HCT116 (cell line): Measurements from ENCODE around the gene VSX2. TPM values are rescaled to one million over a fixed set of nuclear protein-coding genes. Genes with fewer than 3 reads are reported as not detected.

Source experiments
- ATAC-seq: fragments of 200-7000 bp; cut with Tn5 transposase; 2 replicates; pipeline ENCODE4 v1.9.1; 2020; ENCODE audit warnings: mild to moderate bottlenecking, moderate library complexity
- BruUV-seq: library from RNA; stranded (reverse); fragments of 400-500 nt; replicated peaks from 2 replicates; lab custom pipeline; 2021; lab: Mats Ljungman, UMichigan
- CTCF ChIA-PET: fragments of 300-600 bp; sonication (Branson Sonifier 250); formaldehyde crosslinking; loops from one replicate; lab custom pipeline; 2021; ENCODE audit warnings: antibody characterized with exemption; lab: Charles Lee
- POLR2A ChIA-PET: fragments of 300-600, 350-600 bp; sonication (Branson Sonifier 250); formaldehyde crosslinking; loops from one replicate; lab custom pipeline; 2021; ENCODE audit warnings: antibody characterized with exemption; lab: Charles Lee
- RAD21 ChIA-PET, 2 experiments: fragments of 300-600 bp; sonication (Branson Sonifier 250); formaldehyde crosslinking; loops; one replicate each; lab custom pipeline; 2023; ENCODE audit warnings: low total read pairs in 2 of 2; ENCODE audit not compliant: uncharacterized antibody in 2 of 2, unreplicated experiment in 2 of 2, low non-redundant PET in 1 of 2; lab: Charles Lee
- DNase-seq: peaks from one replicate; pipeline ENCODE4 v3.0.0-alpha.2; 2010; ENCODE audit warnings: low read depth, low spot score
- H2AFZ ChIP-seq: fragments of 200-600 bp; shearing (Covaris generic), sonication (generic); 2 replicates; pipeline ENCODE4 v1.6.1; 2017; ENCODE audit warnings: low read depth, mixed run types, mixed read lengths, antibody characterized with exemption, low read length; ENCODE audit not compliant: poor library complexity, severe bottlenecking
- H3K27ac ChIP-seq: 2 replicates; pipeline ENCODE4 v1.5.1; 2012; ENCODE audit warnings: low read depth, low read length
- H3K27me3 ChIP-seq: fragments of 200-600 bp; sonication (generic); 2 replicates; pipeline ENCODE4 v1.6.1; 2016; ENCODE audit warnings: mixed run types, low read length, mixed read lengths; ENCODE audit not compliant: insufficient read depth
- H3K36me3 ChIP-seq, 2 experiments: fragments of 200-500 bp in 1 of 2; fragments of 200-600 bp in 1 of 2; sonication (Bioruptor generic) in 1 of 2; sonication (generic) in 1 of 2; 2 replicates each; pipeline versions ENCODE4 v1.5.1 to v1.6.1; 2014 to 2016; ENCODE audit warnings: low read length in 2 of 2, inconsistent platforms in 1 of 2, mixed read lengths in 1 of 2, mixed run types in 1 of 2; ENCODE audit not compliant: insufficient read depth in 2 of 2, control insufficient read depth in 1 of 2
- H3K4me1 ChIP-seq, 2 experiments: fragments of 200-600 bp in 1 of 2; sonication (generic) in 1 of 2; 2 replicates each; pipeline versions ENCODE4 v1.5.1 to v1.6.1; 2012 to 2017; ENCODE audit warnings: low read length in 2 of 2, inconsistent platforms in 1 of 2, mild to moderate bottlenecking in 1 of 2, mixed read lengths in 1 of 2, mixed run types in 1 of 2, moderate library complexity in 1 of 2; ENCODE audit not compliant: insufficient read depth in 2 of 2, control insufficient read depth in 1 of 2
- H3K4me2 ChIP-seq: fragments of 200-600 bp; sonication (generic); 2 replicates; pipeline ENCODE4 v1.6.1; 2017; ENCODE audit warnings: mixed run types, low read length, mixed read lengths
- H3K4me3 ChIP-seq, 2 experiments: fragments of 200-600 bp in 1 of 2; sonication (generic) in 1 of 2; replicated peaks in 1 of 2; 2 replicates each; pipeline ENCODE4 v1.5.1; 2011 to 2016; ENCODE audit warnings: low read length in 2 of 2, control low read depth in 1 of 2, low read depth in 1 of 2, mild to moderate bottlenecking in 1 of 2, mixed read lengths in 1 of 2, mixed run types in 1 of 2
- H3K79me2 ChIP-seq: fragments of 200-600 bp; sonication (generic); 2 replicates; pipeline ENCODE4 v1.6.1; 2017; ENCODE audit warnings: mild to moderate bottlenecking, mixed run types, low read length, moderate library complexity, mixed read lengths; ENCODE audit not compliant: insufficient read depth
- H3K9ac ChIP-seq: fragments of 200-600 bp; sonication (generic); 2 replicates; pipeline ENCODE4 v1.6.1; 2016; ENCODE audit warnings: low read length, mixed read lengths
- H3K9me2 ChIP-seq: fragments of 200-600 bp; sonication (generic), shearing (Covaris generic); 2 replicates; pipeline ENCODE4 v1.6.1; 2017; ENCODE audit warnings: mixed run types, mild to moderate bottlenecking, moderate library complexity; ENCODE audit not compliant: insufficient read depth
- H3K9me3 ChIP-seq, 2 experiments: fragments of 200-500 bp in 1 of 2; fragments of 200-600 bp in 1 of 2; sonication (Bioruptor generic) in 1 of 2; sonication (generic) in 1 of 2; 2 replicates each; pipeline ENCODE4 v1.6.1; 2014 to 2017; ENCODE audit warnings: low read length in 2 of 2, mixed read lengths in 2 of 2, inconsistent platforms in 1 of 2, low read depth in 1 of 2, mild to moderate bottlenecking in 1 of 2, mixed run types in 1 of 2, moderate library complexity in 1 of 2; ENCODE audit not compliant: control insufficient read depth in 1 of 2, insufficient read depth in 1 of 2
- H4K20me1 ChIP-seq: fragments of 200-600 bp; sonication (generic), shearing (Covaris generic); 2 replicates; pipeline ENCODE4 v1.6.1; 2017; ENCODE audit warnings: mixed run types, mild to moderate bottlenecking, moderate library complexity; ENCODE audit not compliant: insufficient read depth
- CEBPB ChIP-seq: IDR thresholded peaks from 2 replicates; pipeline ENCODE4 v1.6.1; 2012; ENCODE audit warnings: low read depth
- ELF1 ChIP-seq: IDR thresholded peaks from 2 replicates; pipeline ENCODE4 v1.6.1; 2012; ENCODE audit warnings: low read depth, borderline replicate concordance
- MAX ChIP-seq: IDR thresholded peaks from 2 replicates; pipeline ENCODE4 v1.6.1; 2012
- REST ChIP-seq: IDR thresholded peaks from 2 replicates; pipeline ENCODE4 v1.6.1; 2012; ENCODE audit warnings: low read depth
- SP1 ChIP-seq: IDR thresholded peaks from 2 replicates; pipeline ENCODE4 v1.6.1; 2012; ENCODE audit warnings: low read depth
- TCF7L2 ChIP-seq: IDR thresholded peaks from 2 replicates; pipeline ENCODE4 v1.7.0; 2011; ENCODE audit warnings: borderline replicate concordance, inconsistent platforms; ENCODE audit not compliant: insufficient read depth, insufficient read length; ENCODE audit errors: extremely low read depth
- ZFX ChIP-seq: fragments of 450-650 bp; IDR thresholded peaks from 2 replicates; pipeline ENCODE4 v1.6.1; 2017
- intact Hi-C: fragments of 100-400 bp; cut with micrococcal nuclease; formaldehyde crosslinking; loops from 2 replicates; pipeline ENCODE4 v1.10.0; 2022
- total RNA-seq: library from RNA; stranded (reverse); gene quantifications from one replicate; pipeline ENCODE4 v1.2.1, GENCODE V29; 2021; ENCODE audit not compliant: unreplicated experiment
- TF ChIP-seq, protein P1 (sequence below): IDR thresholded peaks from 2 replicates; pipeline ENCODE4 v1.6.1; 2012

VSX2 gene
- total RNA-seq, 1 experiment from 2014 or later, result not detected

GRCh38 chr14:74219277-74220205, 19.7 kb upstream of the VSX2 start:
- BruUV-seq, result no TSS peak

More at GRCh38 chr14:74219277-74220205, 19.7 kb upstream of the VSX2 start:
- H4K20me1 ChIP-seq, result no peaks in the 10 kb centered on the region
- TF ChIP-seq MAX (no peak), SP1 (no peak), CEBPB (no peak), ZFX (no peak), TCF7L2 (no peak), REST (no peak), ELF1 (no peak)
- TF ChIP-seq, protein P1, sequence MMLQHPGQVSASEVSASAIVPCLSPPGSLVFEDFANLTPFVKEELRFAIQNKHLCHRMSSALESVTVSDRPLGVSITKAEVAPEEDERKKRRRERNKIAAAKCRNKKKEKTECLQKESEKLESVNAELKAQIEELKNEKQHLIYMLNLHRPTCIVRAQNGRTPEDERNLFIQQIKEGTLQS, result no peak
- ChIA-PET RAD21 (no interaction called here), CTCF (interaction anchor here (1.3 kb wide), 1 partner anchor 10 kb away, joined by 6 read pairs; no protein-coding TSS in a partner anchor), POLR2A (no interaction called here)
- H3K79me2 ChIP-seq, result no peaks in the 10 kb centered on the region
- H3K9ac ChIP-seq, result no peak overlapping the region
- ATAC-seq (no peak), DNase-seq (no peak)
- H3K36me3 ChIP-seq, result no peaks in the 10 kb centered on the region
- H3K4me3 ChIP-seq, result no peak overlapping the region
- no peak overlapping the region for H2AFZ ChIP-seq
- H3K9me2 ChIP-seq, result no peaks in the 10 kb centered on the region
- intact Hi-C loops, result loop anchor here (2.0 to 5.0 kb wide), 2 partner anchors 33 to 75 kb away; no protein-coding TSS in a partner anchor
- no peaks in the 10 kb centered on the region for H3K9me3 ChIP-seq
- H3K4me1 ChIP-seq, result peaks cover 0 to 11% of the 10 kb centered on the region in 2 experiments; a peak in 1 of 4 replicates
- H3K4me2 ChIP-seq, result no peak overlapping the region
- H3K27ac ChIP-seq, result no peak overlapping the region
- H3K27me3 ChIP-seq, result no peaks in the 10 kb centered on the region
